ENCODE results near the gene SDK2. TPM values are rescaled to one million over a fixed set of nuclear protein-coding genes. Genes with fewer than 3 reads are reported as not detected.
A peak's percentile ranks its signal among the peaks of the same experiment; 100 is the strongest.

SDK2 gene
- total and polyA plus RNA-seq, 4 experiments from 2014 or later = 0.49 to 2.9 (median 2.2) TPM; not detected in 1

- H3K4me1 ChIP-seq (ENCODE audit: insufficient read depth, low read length) = no peaks in the 10 kb centered on the region
- CTCF ChIA-PET (ENCODE audit: partially characterized antibody) = no interaction called here
- H3K4me1 Mint-ChIP-seq = no peaks in the 10 kb centered on the region
- peaks cover 8 to 10% of the 10 kb centered on the region in 2 donors for H3K27me3 Mint-ChIP-seq
- H3K9me3 Mint-ChIP-seq = peaks cover 0 to 4% (median 0%) of the 10 kb centered on the region in 8 donors
- no peaks in the 10 kb centered on the region for H3K27me3 ChIP-seq (ENCODE audit: insufficient read depth, low read length)
- no peaks in the 10 kb centered on the region for H3K36me3 ChIP-seq (ENCODE audit: insufficient read depth, low read length)
- POLR2A ChIA-PET (ENCODE audit: partially characterized antibody) = no interaction called here
- H3K4me3 Mint-ChIP-seq = no peak overlapping the region
- no peak for DNase-seq
- no peaks in the 10 kb centered on the region for H3K9me3 ChIP-seq (ENCODE audit: control insufficient read depth in 1 of 2, low read length in 2 of 2)
- intact Hi-C loops (cut with micrococcal nuclease) = no loop called here
- H3K27ac ChIP-seq (ENCODE audit: low read depth, low read length) = no peak overlapping the region
- H3K27ac Mint-ChIP-seq = no peak overlapping the region
- H3K36me3 Mint-ChIP-seq = no peaks in the 10 kb centered on the region
- H3K4me3 ChIP-seq (ENCODE audit: low read length in 2 of 2) = no peak overlapping the region
Measured at GRCh38 chr17:73324711-73325526, 319.3 kb downstream of the SDK2 start.

GRCh38 chr17:73324160-73324475, 320.1 kb downstream of the SDK2 start:
- CTCF ChIA-PET (ENCODE audit: partially characterized antibody) = no interaction called here
- Histone ChIP-seq H3K9me3 (ENCODE audit: control insufficient read depth in 1 of 2, low read length in 2 of 2) (no peaks in the 10 kb centered on the region), H3K27ac (ENCODE audit: low read depth, low read length) (no peak overlapping the region), H3K4me3 (ENCODE audit: low read length in 2 of 2) (no peak overlapping the region), H3K27me3 (ENCODE audit: insufficient read depth, low read length) (no peaks in the 10 kb centered on the region), H3K36me3 (ENCODE audit: insufficient read depth, low read length) (no peaks in the 10 kb centered on the region), H3K4me1 (ENCODE audit: insufficient read depth, low read length) (no peaks in the 10 kb centered on the region)
- Mint-ChIP-seq H3K9me3 (peaks cover 0 to 4% (median 0%) of the 10 kb centered on the region in 8 donors), H3K27ac (peak overlapping the region in 1 of 7 donors; percentile 76), H3K4me1 (no peaks in the 10 kb centered on the region), H3K36me3 (no peaks in the 10 kb centered on the region), H3K27me3 (peaks cover 8 to 10% of the 10 kb centered on the region in 2 donors), H3K4me3 (no peak overlapping the region)
- intact Hi-C loops (cut with micrococcal nuclease) = no loop called here
- POLR2A ChIA-PET (ENCODE audit: partially characterized antibody) = no interaction called here
- no peak for DNase-seq

- intact Hi-C loops (cut with micrococcal nuclease) = no loop called here
- Histone ChIP-seq H3K27me3 (ENCODE audit: insufficient read depth, low read length) (no peaks in the 10 kb centered on the region), H3K9me3 (ENCODE audit: control insufficient read depth in 1 of 2, low read length in 2 of 2) (no peaks in the 10 kb centered on the region), H3K27ac (ENCODE audit: low read depth, low read length) (no peak overlapping the region), H3K4me3 (ENCODE audit: low read length in 2 of 2) (no peak overlapping the region), H3K4me1 (ENCODE audit: insufficient read depth, low read length) (no peaks in the 10 kb centered on the region), H3K36me3 (ENCODE audit: insufficient read depth, low read length) (no peaks in the 10 kb centered on the region)
- peaks cover 0 to 4% (median 0%) of the 10 kb centered on the region in 8 donors for H3K9me3 Mint-ChIP-seq
- DNase-seq = no peak
- H3K4me3 Mint-ChIP-seq = no peak overlapping the region
- CTCF ChIA-PET (ENCODE audit: partially characterized antibody) = interaction anchor here (2.1 kb wide), 1 partner anchor 13 kb away, joined by 6 read pairs; no protein-coding TSS in a partner anchor
- no peaks in the 10 kb centered on the region for H3K36me3 Mint-ChIP-seq
- no peak overlapping the region for H3K27ac Mint-ChIP-seq
- peaks cover 7 to 10% of the 10 kb centered on the region in 2 donors for H3K27me3 Mint-ChIP-seq
- POLR2A ChIA-PET (ENCODE audit: partially characterized antibody) = no interaction called here
- H3K4me1 Mint-ChIP-seq = no peaks in the 10 kb centered on the region
Measured at GRCh38 chr17:73323409-73324159, 320.7 kb downstream of the SDK2 start.

GRCh38 chr17:73320601-73321264, 323.5 kb downstream of the SDK2 start:
- H3K27me3 ChIP-seq (ENCODE audit: insufficient read depth, low read length) = no peaks in the 10 kb centered on the region
- ChIA-PET POLR2A (ENCODE audit: partially characterized antibody) (no interaction called here), CTCF (ENCODE audit: partially characterized antibody) (interaction anchor here (2.0 kb wide), 1 partner anchor 65 kb away, joined by 7 read pairs; no protein-coding TSS in a partner anchor)
- no peak for DNase-seq
- Mint-ChIP-seq H3K36me3 (no peaks in the 10 kb centered on the region), H3K4me1 (no peaks in the 10 kb centered on the region), H3K27ac (peak overlapping the region in 1 of 7 donors; percentile 7), H3K4me3 (no peak overlapping the region), H3K9me3 (peaks cover 0 to 4% (median 0%) of the 10 kb centered on the region in 8 donors), H3K27me3 (peaks cover 5 to 7% of the 10 kb centered on the region in 2 donors)
- no peaks in the 10 kb centered on the region for H3K4me1 ChIP-seq (ENCODE audit: insufficient read depth, low read length)
- no peak overlapping the region for H3K27ac ChIP-seq (ENCODE audit: low read depth, low read length)
- no peak overlapping the region for H3K4me3 ChIP-seq (ENCODE audit: low read length in 2 of 2)
- intact Hi-C loops (cut with micrococcal nuclease) = no loop called here
- no peaks in the 10 kb centered on the region for H3K36me3 ChIP-seq (ENCODE audit: insufficient read depth, low read length)
- no peaks in the 10 kb centered on the region for H3K9me3 ChIP-seq (ENCODE audit: control insufficient read depth in 1 of 2, low read length in 2 of 2)

GRCh38 chr17:73319766-73320165, 324.5 kb downstream of the SDK2 start:
- POLR2A ChIA-PET (ENCODE audit: partially characterized antibody) = no interaction called here
- H3K4me3 Mint-ChIP-seq = no peak overlapping the region
- H3K9me3 Mint-ChIP-seq = peaks cover 0 to 4% (median 0%) of the 10 kb centered on the region in 8 donors
- peak overlapping the region in 1 of 7 donors; percentile 24 for H3K27ac Mint-ChIP-seq
- peaks cover 2 to 3% of the 10 kb centered on the region in 2 donors for H3K27me3 Mint-ChIP-seq
- Histone ChIP-seq H3K4me1 (ENCODE audit: insufficient read depth, low read length) (no peaks in the 10 kb centered on the region), H3K9me3 (ENCODE audit: control insufficient read depth in 1 of 2, low read length in 2 of 2) (no peaks in the 10 kb centered on the region), H3K27me3 (ENCODE audit: insufficient read depth, low read length) (no peaks in the 10 kb centered on the region), H3K27ac (ENCODE audit: low read depth, low read length) (no peak overlapping the region), H3K4me3 (ENCODE audit: low read length in 2 of 2) (no peak overlapping the region), H3K36me3 (ENCODE audit: insufficient read depth, low read length) (no peaks in the 10 kb centered on the region)
- no peak for DNase-seq
- intact Hi-C loops (cut with micrococcal nuclease) = no loop called here
- no peaks in the 10 kb centered on the region for H3K4me1 Mint-ChIP-seq
- CTCF ChIA-PET (ENCODE audit: partially characterized antibody) = interaction anchor here (0.9 to 2.0 kb wide), 3 partner anchors 9 to 64 kb away, joined by 3 to 7 read pairs (median 3); no protein-coding TSS in a partner anchor
- no peaks in the 10 kb centered on the region for H3K36me3 Mint-ChIP-seq

GRCh38 chr17:73318836-73319235, 325.4 kb downstream of the SDK2 start:
- intact Hi-C loops (cut with micrococcal nuclease) = no loop called here
- Histone ChIP-seq H3K27me3 (ENCODE audit: insufficient read depth, low read length) (no peaks in the 10 kb centered on the region), H3K27ac (ENCODE audit: low read depth, low read length) (no peak overlapping the region), H3K4me3 (ENCODE audit: low read length in 2 of 2) (no peak overlapping the region), H3K9me3 (ENCODE audit: control insufficient read depth in 1 of 2, low read length in 2 of 2) (no peaks in the 10 kb centered on the region), H3K36me3 (ENCODE audit: insufficient read depth, low read length) (no peaks in the 10 kb centered on the region), H3K4me1 (ENCODE audit: insufficient read depth, low read length) (no peaks in the 10 kb centered on the region)
- Mint-ChIP-seq H3K27me3 (no peaks in the 10 kb centered on the region), H3K27ac (no peak overlapping the region), H3K4me1 (no peaks in the 10 kb centered on the region), H3K36me3 (no peaks in the 10 kb centered on the region), H3K9me3 (peaks cover 0 to 4% (median 0%) of the 10 kb centered on the region in 8 donors), H3K4me3 (no peak overlapping the region)
- ChIA-PET POLR2A (ENCODE audit: partially characterized antibody) (no interaction called here), CTCF (ENCODE audit: partially characterized antibody) (no interaction called here)
- DNase-seq = no peak

GRCh38 chr17:73318427-73318813, 325.8 kb downstream of the SDK2 start:
- Histone ChIP-seq H3K9me3 (ENCODE audit: control insufficient read depth in 1 of 2, low read length in 2 of 2) (no peaks in the 10 kb centered on the region), H3K27me3 (ENCODE audit: insufficient read depth, low read length) (no peaks in the 10 kb centered on the region), H3K36me3 (ENCODE audit: insufficient read depth, low read length) (no peaks in the 10 kb centered on the region), H3K4me3 (ENCODE audit: low read length in 2 of 2) (no peak overlapping the region), H3K4me1 (ENCODE audit: insufficient read depth, low read length) (no peaks in the 10 kb centered on the region), H3K27ac (ENCODE audit: low read depth, low read length) (no peak overlapping the region)
- CTCF ChIA-PET (ENCODE audit: partially characterized antibody) = no interaction called here
- POLR2A ChIA-PET (ENCODE audit: partially characterized antibody) = no interaction called here
- DNase-seq = no peak
- Mint-ChIP-seq H3K4me3 (no peak overlapping the region), H3K9me3 (peaks cover 0 to 3% (median 0%) of the 10 kb centered on the region in 8 donors), H3K27ac (no peak overlapping the region), H3K36me3 (no peaks in the 10 kb centered on the region), H3K27me3 (no peaks in the 10 kb centered on the region), H3K4me1 (peaks cover 0 to 3% (median under 1%) of the 10 kb centered on the region in 4 donors)
- intact Hi-C loops (cut with micrococcal nuclease) = no loop called here
